Transverse colon (tissue), 4 donors: Measurements from ENCODE around the gene SHQ1.

Source experiments
- CTCF ChIP-seq, 5 experiments: fragments of 200-600 bp in 3 of 5; fragments of 450-650 bp in 2 of 5; sonication (generic) in 3 of 5; IDR thresholded peaks; 1 replicate in 2 of 5; 2 replicates in 3 of 5; pipeline ENCODE4 v1.5.1; 2016 to 2017; ENCODE audit warnings: antibody characterized with exemption in 5 of 5, inconsistent platforms in 3 of 5, mild to moderate bottlenecking in 2 of 5, moderate library complexity in 1 of 5
- EP300 ChIP-seq: sonication (generic); formaldehyde crosslinking; IDR thresholded peaks from one replicate; pipeline ENCODE4 v1.6.1; 2017; ENCODE audit warnings: antibody characterized with exemption, low read depth
- POLR2A ChIP-seq: fragments of 450-650 bp; IDR thresholded peaks from one replicate; pipeline ENCODE4 v1.6.1; 2016; ENCODE audit warnings: antibody characterized with exemption, mild to moderate bottlenecking, moderate library complexity
- POLR2AphosphoS5 ChIP-seq, 3 donors: sonication (generic); formaldehyde crosslinking; IDR thresholded peaks; one replicate each; pipeline ENCODE4 v1.6.1; 2016; ENCODE audit warnings: antibody characterized with exemption in 3 of 3

GRCh38 chr3:72761410-72761809 lies 86.8 kb downstream of the SHQ1 start:
- no peak for TF ChIP-seq POLR2A
- no peak for TF ChIP-seq CTCF (IDR thresholded peaks at IDR 0.05)
- no peak for TF ChIP-seq POLR2AphosphoS5 (IDR thresholded peaks at IDR 0.05)
- no peak for TF ChIP-seq EP300
